K562 (cell line): ENCODE measurements around the gene DCXR. TPM values are rescaled to one million over a fixed set of nuclear protein-coding genes. Genes with fewer than 3 reads are reported as not detected.
A peak's percentile ranks its signal among the peaks of the same experiment; 100 is the strongest.

Source experiments
- ARID1B ChIP-seq: fragments of 450-650 bp; IDR thresholded peaks from 2 replicates; pipeline ENCODE4 v1.6.1; 2016; ENCODE audit warnings: antibody characterized with exemption, mild to moderate bottlenecking, inconsistent platforms
- CEBPG ChIP-seq, 3 experiments: fragments of 200-800 bp in 1 of 3; sonication (Bioruptor generic) in 1 of 3; sonication (generic) in 1 of 3; formaldehyde crosslinking in 1 of 3; IDR thresholded peaks in 2 of 3; conservative IDR thresholded peaks in 1 of 3; 2 replicates each; pipeline versions ENCODE4 v1.6.1 to v1.8.0; 2016 to 2022; ENCODE audit warnings: missing compliant biosample characterization in 2 of 3, missing genetic modification characterization in 2 of 3, mild to moderate bottlenecking in 1 of 3, missing genetic modification reagents in 1 of 3
- CHD4 ChIP-seq: fragments of 200-600 bp; sonication (generic); IDR thresholded peaks from 3 replicates; pipeline ENCODE4 v1.6.1; 2012; ENCODE audit warnings: low read depth, mild to moderate bottlenecking, mixed read lengths, low read length, inconsistent platforms; ENCODE audit not compliant: insufficient read depth, insufficient replicate concordance, poor library complexity, severe bottlenecking
- CSDE1 ChIP-seq, 2 experiments: fragments of 450-650 bp; IDR thresholded peaks; 2 replicates each; pipeline ENCODE4 v1.6.1; 2016; ENCODE audit warnings: mild to moderate bottlenecking in 1 of 2
- E2F6 ChIP-seq, 2 experiments: IDR thresholded peaks; 2 replicates each; pipeline ENCODE4 v1.6.1; 2011; ENCODE audit warnings: borderline replicate concordance in 1 of 2, control low read depth in 1 of 2, low read depth in 1 of 2, low read length in 1 of 2, mild to moderate bottlenecking in 1 of 2, mixed read lengths in 1 of 2, moderate library complexity in 1 of 2; ENCODE audit not compliant: insufficient read depth in 1 of 2, insufficient read length in 1 of 2, poor library complexity in 1 of 2, severe bottlenecking in 1 of 2; ENCODE audit errors: extremely low read depth in 1 of 2
- HDAC1 ChIP-seq, 2 experiments: fragments of 450-650 bp; IDR thresholded peaks; 2 replicates each; pipeline ENCODE4 v1.6.1; 2016 to 2017; ENCODE audit warnings: inconsistent platforms in 1 of 2, mild to moderate bottlenecking in 1 of 2, moderate library complexity in 1 of 2
- HDAC2 ChIP-seq: fragments of 450-650 bp; IDR thresholded peaks from 2 replicates; pipeline ENCODE4 v1.6.1; 2016; ENCODE audit warnings: mild to moderate bottlenecking
- KAT7 ChIP-seq: sonication (generic); formaldehyde crosslinking; IDR thresholded peaks from 2 replicates; pipeline ENCODE4 v1.8.0; 2022; ENCODE audit warnings: missing genetic modification reagents, mild to moderate bottlenecking, borderline replicate concordance
- MCM5 ChIP-seq: fragments of 450-650 bp; IDR thresholded peaks from 2 replicates; pipeline ENCODE4 v1.6.1; 2016; ENCODE audit warnings: low read depth
- MECOM ChIP-seq: fragments of 250-450 bp; sonication (Bioruptor Pico); IDR thresholded peaks from 2 replicates; pipeline ENCODE4 v1.8.0; 2022; ENCODE audit warnings: inconsistent platforms
- PCBP2 ChIP-seq: fragments of 200-400 bp; formaldehyde crosslinking; IDR thresholded peaks from 2 replicates; pipeline ENCODE4 v1.6.1; 2018; ENCODE audit warnings: low read length, low read depth, mild to moderate bottlenecking, moderate library complexity; ENCODE audit not compliant: poor library complexity, severe bottlenecking
- PHB ChIP-seq: fragments of 250-450 bp; sonication (Bioruptor Pico); IDR thresholded peaks from 2 replicates; pipeline ENCODE4 v1.5.0; 2021
- PHB2 ChIP-seq: fragments of 450-650 bp; IDR thresholded peaks from 2 replicates; pipeline ENCODE4 v1.6.1; 2017; ENCODE audit warnings: low read depth
- POLR2H ChIP-seq: IDR thresholded peaks from 2 replicates; pipeline ENCODE4 v1.6.1; 2016; ENCODE audit warnings: missing genetic modification characterization, low read depth, mild to moderate bottlenecking, control low read depth, missing compliant biosample characterization, moderate library complexity
- TAF1 ChIP-seq: IDR thresholded peaks from 2 replicates; pipeline ENCODE4 v1.6.1; 2011; ENCODE audit warnings: mild to moderate bottlenecking, low read length, moderate library complexity; ENCODE audit not compliant: insufficient read depth, control insufficient read depth, severe bottlenecking; ENCODE audit errors: extremely low read depth
- THRB ChIP-seq: fragments of 450-650 bp; formaldehyde crosslinking; conservative IDR thresholded peaks from 2 replicates; pipeline ENCODE4 v1.4.0; 2022; ENCODE audit warnings: mild to moderate bottlenecking, missing genetic modification characterization
- ZBTB7A ChIP-seq: IDR thresholded peaks from 2 replicates; pipeline ENCODE4 v1.6.1; 2011; ENCODE audit warnings: low read depth, mild to moderate bottlenecking, low read length, moderate library complexity, borderline replicate concordance; ENCODE audit not compliant: control insufficient read depth
- ZFP30 ChIP-seq: fragments of 250-450 bp; sonication (Bioruptor Pico); IDR thresholded peaks from 2 replicates; pipeline ENCODE4 v1.8.0; 2022; ENCODE audit warnings: moderate library complexity, mild to moderate bottlenecking, inconsistent platforms, borderline replicate concordance
- ZNF174 ChIP-seq: fragments of 250-450 bp; sonication (Bioruptor Pico); IDR thresholded peaks from 2 replicates; pipeline ENCODE4 v1.4.0; 2020; ENCODE audit warnings: mild to moderate bottlenecking
- ZNF57 ChIP-seq: fragments of 450-650 bp; formaldehyde crosslinking; IDR thresholded peaks from 2 replicates; pipeline ENCODE4 v1.4.0; 2020; ENCODE audit warnings: mild to moderate bottlenecking, moderate library complexity
- ZNF696 ChIP-seq: fragments of 250-450 bp; sonication (Bioruptor Pico); conservative IDR thresholded peaks from 2 replicates; pipeline ENCODE4 v1.4.0; 2020; ENCODE audit warnings: mild to moderate bottlenecking, moderate library complexity
- ZNF717 ChIP-seq: fragments of 250-450 bp; sonication (Bioruptor Pico); IDR thresholded peaks from 2 replicates; pipeline ENCODE4 v1.5.0; 2021
- polyA plus RNA-seq, 8 experiments: library from polyadenylated mRNA; depleted of rRNA in 4 of 8; stranded (reverse) in 5 of 8; unstranded in 3 of 8; fragments of >200 nt; fragmentation: Nextera tagmentation in 2 of 8; fragmentation: Illumina TruSeq in 1 of 8; extraction: Ambion mirVana in 2 of 8; extraction: Trizol in 1 of 8; gene quantifications; 2 replicates each; pipeline versions ENCODE4 v1.2.1 to v1.2.3, GENCODE V29; 2011 to 2014; ENCODE audit warnings: inconsistent platforms in 1 of 8, missing spikeins in 1 of 8
- total RNA-seq, 7 experiments: library from RNA; depleted of rRNA in 6 of 7; stranded (reverse); fragments of >200 nt in 6 of 7; fragmentation: Illumina TruSeq in 2 of 7; extraction: Trizol in 2 of 7; gene quantifications; 2 replicates each; pipeline versions ENCODE4 v1.2.1 to v1.2.3, GENCODE V29; 2011 to 2021; ENCODE audit warnings: low replicate concordance in 1 of 7
- TF ChIP-seq, protein P1 (sequence below): sonication (generic); formaldehyde crosslinking; IDR thresholded peaks from 2 replicates; pipeline ENCODE4 v1.8.1; 2023; ENCODE audit warnings: mild to moderate bottlenecking, missing genetic modification reagents, moderate library complexity
- TF ChIP-seq, protein P2 (sequence below): fragments of 250-450 bp; sonication (Bioruptor Pico); IDR thresholded peaks from 2 replicates; pipeline ENCODE4 v1.5.0; 2021

Gene DCXR
- total and polyA plus RNA-seq, 9 of the 15 experiments (the other 6 are each of a cell fraction or from before 2014, with no cell fraction given) = 21.3 to 274 (median 156) TPM

- no peak for TF ChIP-seq MCM5
- peak in 1 of 2 experiments; percentile 20 for TF ChIP-seq E2F6 (IDR thresholded peaks at IDR 0.05; ENCODE audit: borderline replicate concordance in 1 of 2, extremely low read depth in 1 of 2, insufficient read depth in 1 of 2, insufficient read length in 1 of 2, low read depth in 1 of 2, low read length in 1 of 2, poor library complexity in 1 of 2, severe bottlenecking in 1 of 2)
- TF ChIP-seq, protein P1, sequence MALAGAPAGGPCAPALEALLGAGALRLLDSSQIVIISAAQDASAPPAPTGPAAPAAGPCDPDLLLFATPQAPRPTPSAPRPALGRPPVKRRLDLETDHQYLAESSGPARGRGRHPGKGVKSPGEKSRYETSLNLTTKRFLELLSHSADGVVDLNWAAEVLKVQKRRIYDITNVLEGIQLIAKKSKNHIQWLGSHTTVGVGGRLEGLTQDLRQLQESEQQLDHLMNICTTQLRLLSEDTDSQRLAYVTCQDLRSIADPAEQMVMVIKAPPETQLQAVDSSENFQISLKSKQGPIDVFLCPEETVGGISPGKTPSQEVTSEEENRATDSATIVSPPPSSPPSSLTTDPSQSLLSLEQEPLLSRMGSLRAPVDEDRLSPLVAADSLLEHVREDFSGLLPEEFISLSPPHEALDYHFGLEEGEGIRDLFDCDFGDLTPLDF (CRISPR knock-in tag) = no peak
- TF ChIP-seq HDAC2 = no peak
- peak; percentile 34 for TF ChIP-seq TAF1
- no peak for TF ChIP-seq ZNF696
- TF ChIP-seq MECOM (CRISPR knock-in tag) = no peak
- no peak for TF ChIP-seq ZFP30 (CRISPR knock-in tag)
- TF ChIP-seq KAT7 (CRISPR knock-in tag) = peak; percentile 58; the same call in 1 of the 2 replicates
- no peak for TF ChIP-seq PHB
- TF ChIP-seq ZBTB7A = peak; percentile 77; the same call in 1 of the 2 replicates
- TF ChIP-seq PCBP2 = no peak
- peak in 1 of 2 experiments; percentile 15; a peak in 1 of 4 replicates for TF ChIP-seq HDAC1 (IDR thresholded peaks at IDR 0.05)
- TF ChIP-seq ARID1B = 0 out of 2 replicates have a peak, but pooled peaks have one; percentile 56
- TF ChIP-seq ZNF717 (CRISPR knock-in tag) = no peak
- TF ChIP-seq CSDE1 (IDR thresholded peaks at IDR 0.05) = no peak
- no peak for TF ChIP-seq ZNF57 (CRISPR knock-in tag)
- TF ChIP-seq PHB2 = no peak
- TF ChIP-seq THRB (CRISPR knock-in tag) = no peak
- TF ChIP-seq, protein P2, sequence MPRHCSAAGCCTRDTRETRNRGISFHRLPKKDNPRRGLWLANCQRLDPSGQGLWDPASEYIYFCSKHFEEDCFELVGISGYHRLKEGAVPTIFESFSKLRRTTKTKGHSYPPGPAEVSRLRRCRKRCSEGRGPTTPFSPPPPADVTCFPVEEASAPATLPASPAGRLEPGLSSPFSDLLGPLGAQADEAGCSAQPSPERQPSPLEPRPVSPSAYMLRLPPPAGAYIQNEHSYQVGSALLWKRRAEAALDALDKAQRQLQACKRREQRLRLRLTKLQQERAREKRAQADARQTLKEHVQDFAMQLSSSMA (CRISPR knock-in tag) = no peak
- TF ChIP-seq POLR2H (tag) = no peak
- no peak for TF ChIP-seq ZNF174 (CRISPR knock-in tag)
- peak; percentile 30 for TF ChIP-seq CHD4
- TF ChIP-seq CEBPG (CRISPR knock-in tag; IDR thresholded peaks at IDR 0.05) = no peak
- TF ChIP-seq CEBPG (tag; conservative IDR thresholded peaks at IDR 0.05 in 1 of 2, IDR thresholded peaks at IDR 0.05 in 1 of 2) = no peak
Measured at GRCh38 chr17:82021900-82022309, 15.6 kb downstream of the DCXR start (continued).
